ENCODE data around the gene KRTDAP.

The KRTDAP gene

GRCh38 chr19:35461060-35461459 is 29.2 kb downstream of the KRTDAP start:
- TF ChIP-seq CTCF (IDR thresholded peaks at IDR 0.05; ENCODE audit: low read depth, low read length), result no peak
- H3K4me3 ChIP-seq (replicated peaks in 1 of 2; ENCODE audit: low read depth in 2 of 2, low read length in 2 of 2), result no peak overlapping the region
- no peak for DNase-seq (ENCODE audit: low read depth in 2 of 2)

- H3K4me3 ChIP-seq (replicated peaks in 1 of 2; ENCODE audit: low read depth in 2 of 2, low read length in 2 of 2), result no peak overlapping the region
- no peak for DNase-seq (ENCODE audit: low read depth in 2 of 2)
- TF ChIP-seq CTCF (IDR thresholded peaks at IDR 0.05; ENCODE audit: low read depth, low read length), result no peak
Measured at GRCh38 chr19:35460608-35461007, 29.7 kb downstream of the KRTDAP start.

- H3K4me3 ChIP-seq (replicated peaks in 1 of 2; ENCODE audit: low read depth in 2 of 2, low read length in 2 of 2), result no peak overlapping the region
Measured at GRCh38 chr19:35459414-35460082, 30.7 kb downstream of the KRTDAP start.

GRCh38 chr19:35458731-35459391 is 31.4 kb downstream of the KRTDAP start:
- no peak for DNase-seq (ENCODE audit: low read depth in 2 of 2)
- no peak for TF ChIP-seq CTCF (IDR thresholded peaks at IDR 0.05; ENCODE audit: low read depth, low read length)
- H3K4me3 ChIP-seq (replicated peaks in 1 of 2; ENCODE audit: low read depth in 2 of 2, low read length in 2 of 2), result no peak overlapping the region

More at GRCh38 chr19:35459414-35460082, 30.7 kb downstream of the KRTDAP start:
- no peak for TF ChIP-seq CTCF (IDR thresholded peaks at IDR 0.05; ENCODE audit: low read depth, low read length)
- peak; percentile 10 to 87 for DNase-seq (ENCODE audit: low read depth in 2 of 2)

GRCh38 chr19:35458192-35458591 is 32.1 kb downstream of the KRTDAP start:
- H3K4me3 ChIP-seq (replicated peaks in 1 of 2; ENCODE audit: low read depth in 2 of 2, low read length in 2 of 2), result no peak overlapping the region
- no peak for DNase-seq (ENCODE audit: low read depth in 2 of 2)
- no peak for TF ChIP-seq CTCF (IDR thresholded peaks at IDR 0.05; ENCODE audit: low read depth, low read length)

- DNase-seq (ENCODE audit: low read depth in 2 of 2), result no peak
- no peak overlapping the region for H3K4me3 ChIP-seq (replicated peaks in 1 of 2; ENCODE audit: low read depth in 2 of 2, low read length in 2 of 2)
- no peak for TF ChIP-seq CTCF (IDR thresholded peaks at IDR 0.05; ENCODE audit: low read depth, low read length)
Measured at GRCh38 chr19:35457173-35457572, 33.1 kb downstream of the KRTDAP start.
